NB4 (cell line): Measurements from ENCODE around the gene CYP2A7.
"Not testable (repeated sequence)": the region's sequence is repeated elsewhere in the genome, so short reads cannot be mapped to it uniquely, and the experiment has no call there.

ENCODE experiments used
- CTCF ChIP-seq: IDR thresholded peaks from one replicate; pipeline ENCODE4 v1.5.1; 2012; ENCODE audit warnings: low read depth, low read length
- MYC ChIP-seq: IDR thresholded peaks from 2 replicates; pipeline ENCODE4 v1.6.1; 2011; ENCODE audit warnings: low read depth, low read length
- POLR2A ChIP-seq: IDR thresholded peaks from 2 replicates; pipeline ENCODE4 v1.6.1; 2011; ENCODE audit warnings: mild to moderate bottlenecking; ENCODE audit not compliant: insufficient read length; ENCODE audit errors: extremely low read depth

GRCh38 chr19:40875526-40875951, 6.5 kb downstream of the CYP2A7 start:
- not testable (repeated sequence) for TF ChIP-seq CTCF, POLR2A, MYC
